Breast epithelium (tissue), 4 donors: ENCODE measurements around the gene GJB3. TPM values are rescaled to one million over a fixed set of nuclear protein-coding genes. Genes with fewer than 3 reads are reported as not detected.

Experiments used
- DNase-seq, 2 donors: peaks; one replicate each; pipeline ENCODE4 v3.0.0-alpha.2; 2019; ENCODE audit warnings: low spot score in 2 of 2
- H3K27ac ChIP-seq, 2 donors: fragments of 200-600 bp; sonication (generic) in 1 of 2; one replicate each; pipeline ENCODE4 v1.5.1; 2016 to 2019; ENCODE audit warnings: mild to moderate bottlenecking in 1 of 2
- H3K27me3 ChIP-seq, 2 donors: fragments of 200-600 bp; sonication (generic) in 1 of 2; one replicate each; pipeline versions ENCODE4 v1.5.1 to v1.6.0; 2017 to 2019; ENCODE audit warnings: control low read depth in 1 of 2, mild to moderate bottlenecking in 1 of 2
- H3K36me3 ChIP-seq: fragments of 200-600 bp; one replicate; pipeline ENCODE4 v1.5.1; 2019
- H3K4me1 ChIP-seq, 2 donors: fragments of 200-600 bp; sonication (generic); one replicate each; pipeline ENCODE4 v1.5.1; 2016 to 2019; ENCODE audit warnings: control low read depth in 1 of 2
- H3K4me3 ChIP-seq, 3 donors: fragments of 200-600 bp; sonication (generic); 1 replicate in 2 of 3; 2 replicates in 1 of 3; pipeline ENCODE4 v1.5.1; 2016 to 2019; ENCODE audit warnings: mild to moderate bottlenecking in 3 of 3, moderate library complexity in 2 of 3
- H3K9me3 ChIP-seq, 2 donors: fragments of 200-600 bp; sonication (generic) in 1 of 2; one replicate each; pipeline ENCODE4 v1.5.1; 2016 to 2019; ENCODE audit warnings: control low read depth in 1 of 2
- CTCF ChIP-seq, 3 donors: fragments of 450-650 bp; IDR thresholded peaks; one replicate each; pipeline ENCODE4 v1.5.1; 2016 to 2017; ENCODE audit warnings: antibody characterized with exemption in 3 of 3, mild to moderate bottlenecking in 3 of 3, moderate library complexity in 3 of 3
- POLR2A ChIP-seq: fragments of 450-650 bp; IDR thresholded peaks from one replicate; pipeline ENCODE4 v1.6.1; 2016; ENCODE audit warnings: antibody characterized with exemption, mild to moderate bottlenecking, moderate library complexity
- POLR2AphosphoS5 ChIP-seq, 3 donors: sonication (generic); formaldehyde crosslinking; IDR thresholded peaks; one replicate each; pipeline ENCODE4 v1.6.1; 2017; ENCODE audit warnings: antibody characterized with exemption in 3 of 3
- intact Hi-C: fragments of 100-400 bp; cut with DNase I; formaldehyde crosslinking; loops from one replicate; pipeline ENCODE4 v1.15.1; 2023; ENCODE audit warnings: low total_unique reads
- total RNA-seq, 3 donors: library from RNA; depleted of rRNA; stranded (reverse); fragments of >200 nt; gene quantifications; one replicate each; pipeline ENCODE4 v1.1.0, GENCODE V29; 2016

The GJB3 gene
- total RNA-seq, 3 donors from 2014 or later = 0.33 to 1.2 TPM; not detected in 1

GRCh38 chr1:34781844-34782391 lies 904 bp downstream of the GJB3 start:
- no peaks in the 10 kb centered on the region for H3K36me3 ChIP-seq

GRCh38 chr1:34784751-34785221 lies 3.8 kb downstream of the GJB3 start:
- TF ChIP-seq CTCF (IDR thresholded peaks at IDR 0.05) (no peak), POLR2AphosphoS5 (IDR thresholded peaks at IDR 0.05) (no peak), POLR2A (no peak)
- DNase-seq = no peak
- intact Hi-C loops = no loop called here
- Histone ChIP-seq H3K36me3 (no peaks in the 10 kb centered on the region), H3K27ac (no peak overlapping the region), H3K4me1 (peaks cover 5% of the 10 kb centered on the region in 2 donors), H3K27me3 (peaks cover 0 to 18% of the 10 kb centered on the region in 2 donors), H3K4me3 (no peak overlapping the region), H3K9me3 (no peaks in the 10 kb centered on the region)

More at GRCh38 chr1:34781844-34782391, 904 bp downstream of the GJB3 start:
- DNase-seq = no peak
- Histone ChIP-seq H3K4me1 (peaks cover 5% of the 10 kb centered on the region in 2 donors), H3K9me3 (no peaks in the 10 kb centered on the region), H3K27me3 (peaks cover 0 to 18% of the 10 kb centered on the region in 2 donors), H3K4me3 (peak overlapping the region; percentile 19 to 69 (median 50)), H3K27ac (peak overlapping the region; percentile 13 to 35)
- intact Hi-C loops = no loop called here
- TF ChIP-seq POLR2A = no peak
- no peak for TF ChIP-seq CTCF (IDR thresholded peaks at IDR 0.05)
- TF ChIP-seq POLR2AphosphoS5 (IDR thresholded peaks at IDR 0.05) = no peak

GRCh38 chr1:34785231-34785874 lies 4.3 kb downstream of the GJB3 start:
- intact Hi-C loops = no loop called here
- no peak overlapping the region for H3K4me3 ChIP-seq
- peaks cover 0 to 18% of the 10 kb centered on the region in 2 donors for H3K27me3 ChIP-seq
- TF ChIP-seq POLR2AphosphoS5 (IDR thresholded peaks at IDR 0.05) (no peak), POLR2A (no peak), CTCF (IDR thresholded peaks at IDR 0.05) (no peak)
- H3K4me1 ChIP-seq = peaks cover 5% of the 10 kb centered on the region in 2 donors
- H3K27ac ChIP-seq = no peak overlapping the region
- no peak for DNase-seq
- no peaks in the 10 kb centered on the region for H3K9me3 ChIP-seq
- no peaks in the 10 kb centered on the region for H3K36me3 ChIP-seq

- intact Hi-C loops = no loop called here
- no peak overlapping the region for H3K27ac ChIP-seq
- H3K4me3 ChIP-seq = no peak overlapping the region
- no peaks in the 10 kb centered on the region for H3K36me3 ChIP-seq
- TF ChIP-seq POLR2AphosphoS5 (IDR thresholded peaks at IDR 0.05) (no peak), CTCF (IDR thresholded peaks at IDR 0.05) (no peak), POLR2A (no peak)
- peaks cover 0 to 16% of the 10 kb centered on the region in 2 donors for H3K27me3 ChIP-seq
- H3K4me1 ChIP-seq = peaks cover 5% of the 10 kb centered on the region in 2 donors
- no peaks in the 10 kb centered on the region for H3K9me3 ChIP-seq
- DNase-seq = no peak
Observed at GRCh38 chr1:34785875-34786470, 5.0 kb downstream of the GJB3 start.
